Measurements from ENCODE around the gene SGSM2. TPM values are rescaled to one million over a fixed set of nuclear protein-coding genes. Genes with fewer than 3 reads are reported as not detected.
"Not testable (repeated sequence)": the region's sequence is repeated elsewhere in the genome, so short reads cannot be mapped to it uniquely, and the experiment has no call there.

SGSM2 gene
- polyA plus RNA-seq: 8.0 TPM

- Mint-ChIP-seq H3K36me3 (peaks cover 1% of the 10 kb centered on the region), H3K4me3 (peak within 1 kb of the TSS; percentile 96 to 99 (median 98)), H3K4me1 (peaks cover 14 to 23% (median 17%) of the 10 kb centered on the region in 3 donors), H3K9me3 (no peaks in the 10 kb centered on the region), H3K27me3 (no peaks in the 10 kb centered on the region), H3K27ac (peak within 1 kb of the TSS; percentile 85 to 95 (median 94))
Measured at GRCh38 chr17:2336852-2337543, at the start of gene SGSM2. Gene SGSM2 (plus strand): TSS chr17:2337501. CDS start chr17:2337689, 188 bp downstream.

GRCh38 chr17:2289878-2290478 is 47.3 kb upstream of the SGSM2 start:
- H3K4me1 Mint-ChIP-seq: peaks cover 9 to 12% (median 12%) of the 10 kb centered on the region in 3 donors
- no peaks in the 10 kb centered on the region for H3K27me3 Mint-ChIP-seq
- H3K36me3 Mint-ChIP-seq: peaks cover 17% of the 10 kb centered on the region
- H3K9me3 Mint-ChIP-seq: peaks cover 3 to 10% (median 7%) of the 10 kb centered on the region in 3 donors
- no peak overlapping the region for H3K4me3 Mint-ChIP-seq
- H3K27ac Mint-ChIP-seq: peak overlapping the region in 1 of 3 donors; percentile 55

- no peak overlapping the region for H3K4me3 Mint-ChIP-seq
- H3K27ac Mint-ChIP-seq: no peak overlapping the region
- H3K27me3 Mint-ChIP-seq: no peaks in the 10 kb centered on the region
- H3K36me3 Mint-ChIP-seq: peaks cover 17% of the 10 kb centered on the region
- peaks cover 3 to 10% (median 7%) of the 10 kb centered on the region in 3 donors for H3K9me3 Mint-ChIP-seq
- peaks cover 5 to 21% (median 15%) of the 10 kb centered on the region in 3 donors for H3K4me1 Mint-ChIP-seq
Measured at GRCh38 chr17:2292100-2292499, 45.2 kb upstream of the SGSM2 start.

GRCh38 chr17:2295575-2295974 is 41.7 kb upstream of the SGSM2 start:
- Mint-ChIP-seq H3K4me3 (no peak overlapping the region), H3K36me3 (peaks cover 12% of the 10 kb centered on the region), H3K27me3 (no peaks in the 10 kb centered on the region), H3K27ac (no peak overlapping the region), H3K4me1 (peaks cover 5 to 13% (median 11%) of the 10 kb centered on the region in 3 donors), H3K9me3 (peaks cover 2 to 3% (median 3%) of the 10 kb centered on the region in 3 donors)

GRCh38 chr17:2297023-2297422 is 40.3 kb upstream of the SGSM2 start:
- no peaks in the 10 kb centered on the region for H3K27me3 Mint-ChIP-seq
- no peak overlapping the region for H3K27ac Mint-ChIP-seq
- peaks cover 6% of the 10 kb centered on the region for H3K36me3 Mint-ChIP-seq
- peaks cover 5 to 12% (median 9%) of the 10 kb centered on the region in 3 donors for H3K4me1 Mint-ChIP-seq
- H3K9me3 Mint-ChIP-seq: no peaks in the 10 kb centered on the region
- H3K4me3 Mint-ChIP-seq: no peak overlapping the region

- Mint-ChIP-seq H3K27me3 (no peaks in the 10 kb centered on the region), H3K4me3 (no peak overlapping the region), H3K9me3 (no peaks in the 10 kb centered on the region), H3K27ac (no peak overlapping the region), H3K4me1 (peaks cover 5 to 17% (median 9%) of the 10 kb centered on the region in 3 donors), H3K36me3 (peaks cover 6% of the 10 kb centered on the region)
Measured at GRCh38 chr17:2299136-2299535, 38.2 kb upstream of the SGSM2 start.

GRCh38 chr17:2299756-2300155 is 37.5 kb upstream of the SGSM2 start:
- no peaks in the 10 kb centered on the region for H3K27me3 Mint-ChIP-seq
- peaks cover 6% of the 10 kb centered on the region for H3K36me3 Mint-ChIP-seq
- H3K4me1 Mint-ChIP-seq: peaks cover 6 to 18% (median 8%) of the 10 kb centered on the region in 3 donors
- no peak overlapping the region for H3K27ac Mint-ChIP-seq
- H3K4me3 Mint-ChIP-seq: no peak overlapping the region
- H3K9me3 Mint-ChIP-seq: no peaks in the 10 kb centered on the region

- peak overlapping the region; percentile 89 to 94 (median 91) for H3K4me3 Mint-ChIP-seq
- peaks cover 3 to 19% (median 13%) of the 10 kb centered on the region in 3 donors for H3K4me1 Mint-ChIP-seq
- H3K9me3 Mint-ChIP-seq: no peaks in the 10 kb centered on the region
- peaks cover 3% of the 10 kb centered on the region for H3K36me3 Mint-ChIP-seq
- H3K27ac Mint-ChIP-seq: peak overlapping the region; percentile 82 to 98 (median 93)
- H3K27me3 Mint-ChIP-seq: no peaks in the 10 kb centered on the region
Measured at GRCh38 chr17:2302778-2303203, 34.5 kb upstream of the SGSM2 start.

- Mint-ChIP-seq H3K27me3 (no peaks in the 10 kb centered on the region), H3K9me3 (no peaks in the 10 kb centered on the region), H3K36me3 (peaks cover 3% of the 10 kb centered on the region), H3K4me1 (peaks cover 3 to 19% (median 13%) of the 10 kb centered on the region in 3 donors), H3K4me3 (peak within 1 kb of the TSS; percentile 89 to 94 (median 91)), H3K27ac (peak within 1 kb of the TSS; percentile 82 to 98 (median 93))
Measured at GRCh38 chr17:2303204-2304188, 33.8 kb upstream of the SGSM2 start, which contains the start of the genes SMG6 and SRR. Gene SMG6 (minus strand): TSS chr17:2303785. CDS start chr17:2303720, 65 bp downstream. Gene SRR (plus strand): TSS chr17:2303950. CDS start chr17:2315561, 11,611 bp downstream.

- Mint-ChIP-seq H3K27ac (peak overlapping the region in 2 of 3 donors; percentile 23 to 89), H3K36me3 (peaks cover 3% of the 10 kb centered on the region), H3K9me3 (no peaks in the 10 kb centered on the region), H3K27me3 (no peaks in the 10 kb centered on the region), H3K4me3 (peak overlapping the region; percentile 29 to 91 (median 71)), H3K4me1 (peaks cover 8 to 19% (median 16%) of the 10 kb centered on the region in 3 donors)
Measured at GRCh38 chr17:2304931-2305330, 32.4 kb upstream of the SGSM2 start.

- Mint-ChIP-seq H3K9me3 (no peaks in the 10 kb centered on the region), H3K4me3 (peak overlapping the region in 1 of 4 donors; percentile 80), H3K27ac (peak overlapping the region in 2 of 3 donors; percentile 46 to 68), H3K36me3 (peaks cover 2% of the 10 kb centered on the region), H3K27me3 (no peaks in the 10 kb centered on the region), H3K4me1 (peaks cover 5 to 19% (median 9%) of the 10 kb centered on the region in 3 donors)
Measured at GRCh38 chr17:2309338-2310154, 27.8 kb upstream of the SGSM2 start.

- H3K9me3 Mint-ChIP-seq: no peaks in the 10 kb centered on the region
- peaks cover 2% of the 10 kb centered on the region for H3K36me3 Mint-ChIP-seq
- no peak overlapping the region for H3K27ac Mint-ChIP-seq
- H3K4me3 Mint-ChIP-seq: no peak overlapping the region
- no peaks in the 10 kb centered on the region for H3K27me3 Mint-ChIP-seq
- H3K4me1 Mint-ChIP-seq: peaks cover 4 to 7% (median 4%) of the 10 kb centered on the region in 3 donors
Measured at GRCh38 chr17:2312736-2313135, 24.6 kb upstream of the SGSM2 start.

- not testable (repeated sequence) for H3K4me1 Mint-ChIP-seq, H3K27ac Mint-ChIP-seq, H3K27me3 Mint-ChIP-seq, H3K9me3 Mint-ChIP-seq, H3K4me3 Mint-ChIP-seq, H3K36me3 Mint-ChIP-seq
Measured at GRCh38 chr17:2316916-2317205, 20.4 kb upstream of the SGSM2 start.

GRCh38 chr17:2317796-2318195 is 19.5 kb upstream of the SGSM2 start:
- H3K27ac Mint-ChIP-seq: peak overlapping the region in 1 of 3 donors; percentile 16
- H3K4me1 Mint-ChIP-seq: peaks cover 0 to 2% (median 0%) of the 10 kb centered on the region in 3 donors
- H3K4me3 Mint-ChIP-seq: no peak overlapping the region
- H3K9me3 Mint-ChIP-seq: no peaks in the 10 kb centered on the region
- no peaks in the 10 kb centered on the region for H3K27me3 Mint-ChIP-seq
- peaks cover 9% of the 10 kb centered on the region for H3K36me3 Mint-ChIP-seq

Measured in IgD-negative memory B cell (primary cell).